Neural progenitor cell (in vitro differentiated cells): ENCODE results near the gene PRPH2. TPM values are rescaled to one million over a fixed set of nuclear protein-coding genes. Genes with fewer than 3 reads are reported as not detected.

Experiments used
- DNase-seq: peaks from one replicate; pipeline ENCODE4 v3.0.0-alpha.2; 2016; ENCODE audit warnings: low spot score
- H2AFZ ChIP-seq: fragments of 200-600 bp; sonication (generic); replicated peaks from 2 replicates; pipeline ENCODE4 v1.6.1; 2016; ENCODE audit warnings: antibody characterized with exemption
- H3F3A ChIP-seq: fragments of 200-600 bp; sonication (generic); 2 replicates; pipeline ENCODE4 v1.6.1; 2016; ENCODE audit warnings: antibody characterized with exemption, low read depth
- H3K27ac ChIP-seq: fragments of 200-600 bp; sonication (generic); 2 replicates; pipeline ENCODE4 v1.5.1; 2016; ENCODE audit warnings: mild to moderate bottlenecking
- H3K27me3 ChIP-seq: fragments of 200-600 bp; sonication (generic); 2 replicates; pipeline ENCODE4 v1.6.1; 2016; ENCODE audit warnings: mild to moderate bottlenecking, moderate library complexity
- H3K36me3 ChIP-seq: fragments of 200-600 bp; sonication (generic); 2 replicates; pipeline ENCODE4 v1.5.1; 2016
- H3K4me1 ChIP-seq: fragments of 200-600 bp; sonication (generic); 2 replicates; pipeline ENCODE4 v1.6.1; 2016; ENCODE audit warnings: mixed run types
- H3K4me2 ChIP-seq: fragments of 200-600 bp; sonication (generic); 2 replicates; pipeline ENCODE4 v1.6.1; 2016
- H3K4me3 ChIP-seq: fragments of 200-600 bp; sonication (generic); 2 replicates; pipeline ENCODE4 v1.5.1; 2016
- H3K79me2 ChIP-seq: fragments of 200-600 bp; sonication (generic); 2 replicates; pipeline ENCODE4 v1.6.1; 2016; ENCODE audit warnings: low read depth
- H3K9ac ChIP-seq: fragments of 200-600 bp; sonication (generic); 2 replicates; pipeline ENCODE4 v1.6.1; 2016
- H3K9me3 ChIP-seq: fragments of 200-600 bp; sonication (generic); 2 replicates; pipeline ENCODE4 v1.5.1; 2016; ENCODE audit warnings: low read depth
- H4K20me1 ChIP-seq: fragments of 200-600 bp; sonication (generic); 2 replicates; pipeline ENCODE4 v1.6.1; 2016; ENCODE audit warnings: low read depth
- H3K27ac Mint-ChIP-seq: 3 replicates; pipeline ENCODE4 v1.8.0; 2021; ENCODE audit warnings: mixed read lengths
- H3K27me3 Mint-ChIP-seq: 2 replicates; pipeline ENCODE4 v1.8.0; 2022; ENCODE audit warnings: low read depth, mild to moderate bottlenecking, inconsistent platforms, moderate library complexity, mixed read lengths; ENCODE audit not compliant: insufficient read depth
- H3K36me3 Mint-ChIP-seq: 3 replicates; pipeline ENCODE4 v1.8.0; 2021; ENCODE audit warnings: mixed read lengths
- H3K4me1 Mint-ChIP-seq: 3 replicates; pipeline ENCODE4 v1.8.0; 2021; ENCODE audit warnings: mixed read lengths
- H3K4me3 Mint-ChIP-seq: 3 replicates; pipeline ENCODE4 v1.8.0; 2021; ENCODE audit warnings: mild to moderate bottlenecking, moderate library complexity, mixed read lengths
- H3K9me3 Mint-ChIP-seq: 3 replicates; pipeline ENCODE4 v1.8.0; 2020; ENCODE audit warnings: mixed read lengths
- CTCF ChIP-seq: fragments of 200-600 bp; sonication (generic); IDR thresholded peaks from 2 replicates; pipeline ENCODE4 v1.5.1; 2017; ENCODE audit warnings: antibody characterized with exemption, mild to moderate bottlenecking
- EZH2 ChIP-seq: fragments of 200-600 bp; sonication (generic); IDR thresholded peaks from 2 replicates; pipeline ENCODE4 v1.6.1; 2017; ENCODE audit warnings: antibody characterized with exemption, mild to moderate bottlenecking, moderate library complexity
- EZH2phosphoT487 ChIP-seq: fragments of 200-600 bp; sonication (generic); IDR thresholded peaks from 2 replicates; pipeline ENCODE4 v1.6.1; 2017; ENCODE audit warnings: antibody characterized with exemption
- small RNA-seq: library from RNA; depleted of rRNA; stranded (forward); fragments of <200 nt; gene quantifications from one replicate; pipeline ENCODE3, GENCODE V24; 2015
- total RNA-seq: library from RNA; depleted of rRNA; stranded (reverse); fragments of >200 nt; gene quantifications from 2 replicates; pipeline ENCODE4 v1.2.3, GENCODE V29; 2015; ENCODE audit warnings: low replicate concordance

PRPH2 gene
- total RNA-seq, 1 donor from 2014 or later, result not detected

GRCh38 chr6:42659806-42660205 is 62.6 kb downstream of the PRPH2 start:
- no peaks in the 10 kb centered on the region for H3K9me3 Mint-ChIP-seq
- peaks cover 9% of the 10 kb centered on the region for H3K36me3 Mint-ChIP-seq
- H3K4me1 ChIP-seq, result no peaks in the 10 kb centered on the region
- H3K4me2 ChIP-seq, result no peak overlapping the region
- H3K79me2 ChIP-seq, result no peaks in the 10 kb centered on the region
- no peak overlapping the region for H3K27ac ChIP-seq
- no peaks in the 10 kb centered on the region for H3K9me3 ChIP-seq
- H3K4me3 Mint-ChIP-seq, result no peak overlapping the region
- no peaks in the 10 kb centered on the region for H4K20me1 ChIP-seq
- no peaks in the 10 kb centered on the region for H3K27me3 Mint-ChIP-seq
- H2AFZ ChIP-seq, result no peak overlapping the region
- H3K27me3 ChIP-seq, result no peaks in the 10 kb centered on the region
- DNase-seq, result no peak
- no peak overlapping the region for H3K4me3 ChIP-seq
- peaks cover 24% of the 10 kb centered on the region for H3K36me3 ChIP-seq
- no peaks in the 10 kb centered on the region for H3K4me1 Mint-ChIP-seq
- H3K9ac ChIP-seq, result no peak overlapping the region
- no peak for TF ChIP-seq EZH2
- TF ChIP-seq CTCF, result no peak
- no peak for TF ChIP-seq EZH2phosphoT487
- no peak overlapping the region for H3K27ac Mint-ChIP-seq
- peaks cover 20% of the 10 kb centered on the region for H3F3A ChIP-seq

- H3K4me3 ChIP-seq, result no peak overlapping the region
- no peak for DNase-seq
- H3K79me2 ChIP-seq, result no peaks in the 10 kb centered on the region
- no peak overlapping the region for H3K9ac ChIP-seq
- no peaks in the 10 kb centered on the region for H3K9me3 Mint-ChIP-seq
- H3K4me1 ChIP-seq, result no peaks in the 10 kb centered on the region
- TF ChIP-seq EZH2phosphoT487 (no peak), EZH2 (no peak), CTCF (no peak)
- no peaks in the 10 kb centered on the region for H4K20me1 ChIP-seq
- no peak overlapping the region for H3K4me2 ChIP-seq
- no peak overlapping the region for H3K27ac ChIP-seq
- no peak overlapping the region for H3K4me3 Mint-ChIP-seq
- H3K36me3 ChIP-seq, result peaks cover 32% of the 10 kb centered on the region
- no peaks in the 10 kb centered on the region for H3K27me3 Mint-ChIP-seq
- H3K36me3 Mint-ChIP-seq, result peaks cover 11% of the 10 kb centered on the region
- no peak overlapping the region for H3K27ac Mint-ChIP-seq
- no peak overlapping the region for H2AFZ ChIP-seq
- peaks cover 2% of the 10 kb centered on the region for H3F3A ChIP-seq
- no peaks in the 10 kb centered on the region for H3K27me3 ChIP-seq
- no peaks in the 10 kb centered on the region for H3K4me1 Mint-ChIP-seq
- H3K9me3 ChIP-seq, result no peaks in the 10 kb centered on the region
Measured at GRCh38 chr6:42653851-42654250, 68.5 kb downstream of the PRPH2 start.

GRCh38 chr6:42652024-42652746 is 70.2 kb downstream of the PRPH2 start:
- H3K36me3 ChIP-seq, result peaks cover 23% of the 10 kb centered on the region

More at GRCh38 chr6:42652024-42652746, 70.2 kb downstream of the PRPH2 start:
- H2AFZ ChIP-seq, result no peak overlapping the region
- no peaks in the 10 kb centered on the region for H3F3A ChIP-seq
- Mint-ChIP-seq H3K36me3 (peaks cover 7% of the 10 kb centered on the region), H3K4me3 (no peak overlapping the region), H3K9me3 (no peaks in the 10 kb centered on the region), H3K27me3 (no peaks in the 10 kb centered on the region), H3K27ac (no peak overlapping the region), H3K4me1 (no peaks in the 10 kb centered on the region)
- no peaks in the 10 kb centered on the region for H3K4me1 ChIP-seq
- no peak overlapping the region for H3K4me3 ChIP-seq
- no peak overlapping the region for H3K4me2 ChIP-seq
- H4K20me1 ChIP-seq, result no peaks in the 10 kb centered on the region
- no peak overlapping the region for H3K9ac ChIP-seq
- TF ChIP-seq CTCF (no peak), EZH2 (no peak), EZH2phosphoT487 (no peak)
- H3K9me3 ChIP-seq, result no peaks in the 10 kb centered on the region
- no peaks in the 10 kb centered on the region for H3K27me3 ChIP-seq
- H3K79me2 ChIP-seq, result no peaks in the 10 kb centered on the region
- no peak overlapping the region for H3K27ac ChIP-seq
- DNase-seq, result no peak

Small RNA genes lying within 50 kb of the gene (small RNA-seq; reads per million reads assigned to genes)
- gene RNU6-890P, result not detected

Other genes with a start within 250 kb of the PRPH2 start
- gene UBR2, start 158.6 kb downstream of the PRPH2 start, total RNA-seq, result 24.4 and 34.7 TPM in 2 replicates
- gene TBCC, start 23.5 kb upstream of the PRPH2 start, total RNA-seq, result 40.1 and 40.4 TPM in 2 replicates
- gene BICRAL, start 59.5 kb upstream of the PRPH2 start, total RNA-seq, result 8.6 TPM in 2 replicates
- gene RPL7L1, start 157.0 kb upstream of the PRPH2 start, total RNA-seq, result 92.0 and 106 TPM in 2 replicates
- not detected in 2 replicates for gene PTCRA, start 193.5 kb upstream of the PRPH2 start, total RNA-seq
- gene CNPY3, start 206.9 kb upstream of the PRPH2 start, total RNA-seq, result 38.0 and 65.4 TPM in 2 replicates
- gene GNMT, start 238.2 kb upstream of the PRPH2 start, total RNA-seq, result 0.50 TPM in 1 of 2 replicates, not detected in the other